ENCODE results near the gene GPR158.

Gene GPR158

GRCh38 chr10:25436431-25436830, 261.6 kb downstream of the GPR158 start:
- H3K36me3 ChIP-seq (ENCODE audit: insufficient read depth, low read length) = no peaks in the 10 kb centered on the region
- no peak overlapping the region for H3K9ac ChIP-seq (ENCODE audit: low read depth, low read length)
- no peaks in the 10 kb centered on the region for H3K4me1 ChIP-seq (ENCODE audit: control insufficient read depth, insufficient read depth, low read length)
- H3K4me2 ChIP-seq (ENCODE audit: low read length) = no peak overlapping the region
- no peak overlapping the region for H3K4me3 ChIP-seq (ENCODE audit: low read length)
- no peaks in the 10 kb centered on the region for H3K27me3 ChIP-seq (ENCODE audit: control insufficient read depth, insufficient read depth, low read length)
- H3K9me3 ChIP-seq (replicated peaks; ENCODE audit: low read length) = peaks cover 12% of the 10 kb centered on the region

GRCh38 chr10:25441270-25441669, 266.5 kb downstream of the GPR158 start:
- no peaks in the 10 kb centered on the region for H3K36me3 ChIP-seq (ENCODE audit: insufficient read depth, low read length)
- H3K9me3 ChIP-seq (replicated peaks; ENCODE audit: low read length) = peaks cover 12% of the 10 kb centered on the region
- no peak overlapping the region for H3K4me2 ChIP-seq (ENCODE audit: low read length)
- H3K9ac ChIP-seq (ENCODE audit: low read depth, low read length) = no peak overlapping the region
- H3K4me3 ChIP-seq (ENCODE audit: low read length) = no peak overlapping the region
- no peaks in the 10 kb centered on the region for H3K4me1 ChIP-seq (ENCODE audit: control insufficient read depth, insufficient read depth, low read length)
- H3K27me3 ChIP-seq (ENCODE audit: control insufficient read depth, insufficient read depth, low read length) = no peaks in the 10 kb centered on the region

DNA sequence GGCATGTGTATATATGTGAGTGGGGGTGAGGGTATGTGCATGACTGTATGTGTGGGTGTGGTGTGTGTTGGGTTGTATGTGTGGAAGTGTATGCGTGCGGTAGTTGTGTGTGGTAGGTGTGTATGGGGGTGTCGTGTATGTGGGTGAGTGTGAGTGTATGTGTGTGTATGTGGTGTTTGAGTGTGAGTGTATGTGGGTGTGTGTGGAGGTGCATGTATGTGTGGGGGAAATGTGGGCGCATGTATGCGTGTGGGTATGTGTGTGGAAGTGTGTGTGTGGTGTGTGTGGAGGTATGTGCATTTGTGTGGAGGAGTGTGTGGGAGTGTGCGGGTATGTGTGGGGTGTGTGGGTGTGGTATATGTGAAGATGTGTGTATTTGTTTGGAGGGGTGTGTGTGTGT, 269.5 kb downstream of the GPR158 start:
- H3K27me3 ChIP-seq (ENCODE audit: control insufficient read depth, insufficient read depth, low read length) = no peaks in the 10 kb centered on the region
- no peak overlapping the region for H3K4me2 ChIP-seq (ENCODE audit: low read length)
- no peaks in the 10 kb centered on the region for H3K36me3 ChIP-seq (ENCODE audit: insufficient read depth, low read length)
- no peak overlapping the region for H3K4me3 ChIP-seq (ENCODE audit: low read length)
- no peak overlapping the region for H3K9ac ChIP-seq (ENCODE audit: low read depth, low read length)
- peaks cover 4% of the 10 kb centered on the region for H3K9me3 ChIP-seq (replicated peaks; ENCODE audit: low read length)
- no peaks in the 10 kb centered on the region for H3K4me1 ChIP-seq (ENCODE audit: control insufficient read depth, insufficient read depth, low read length)

DNA sequence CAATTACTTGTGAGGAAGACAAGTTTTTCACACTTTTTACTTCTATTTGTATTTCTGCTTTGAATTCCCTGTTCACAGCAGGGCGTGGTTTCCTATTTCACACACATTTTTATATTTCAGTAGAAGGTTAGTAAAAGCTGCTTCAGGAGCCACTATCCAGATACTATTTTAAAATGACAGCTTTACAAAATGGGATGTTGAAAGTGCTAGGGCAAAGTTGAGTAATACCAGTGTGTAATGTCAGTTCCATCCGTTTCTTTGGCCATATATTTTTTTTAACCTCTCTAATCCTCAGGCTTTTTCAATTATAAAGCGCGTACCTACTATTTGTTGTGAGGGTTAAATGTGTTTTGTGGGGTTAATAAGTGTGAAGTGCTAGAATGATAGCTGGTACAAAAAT, 276.6 kb downstream of the GPR158 start:
- H3K4me2 ChIP-seq (ENCODE audit: low read length) = no peak overlapping the region
- H3K9me3 ChIP-seq (replicated peaks; ENCODE audit: low read length) = no peaks in the 10 kb centered on the region
- H3K4me3 ChIP-seq (ENCODE audit: low read length) = no peak overlapping the region
- H3K27me3 ChIP-seq (ENCODE audit: control insufficient read depth, insufficient read depth, low read length) = no peaks in the 10 kb centered on the region
- no peak overlapping the region for H3K9ac ChIP-seq (ENCODE audit: low read depth, low read length)
- H3K4me1 ChIP-seq (ENCODE audit: control insufficient read depth, insufficient read depth, low read length) = no peaks in the 10 kb centered on the region
- H3K36me3 ChIP-seq (ENCODE audit: insufficient read depth, low read length) = no peaks in the 10 kb centered on the region

- H3K36me3 ChIP-seq (ENCODE audit: insufficient read depth, low read length) = no peaks in the 10 kb centered on the region
- H3K9ac ChIP-seq (ENCODE audit: low read depth, low read length) = no peak overlapping the region
- H3K4me2 ChIP-seq (ENCODE audit: low read length) = no peak overlapping the region
- H3K4me3 ChIP-seq (ENCODE audit: low read length) = no peak overlapping the region
- H3K27me3 ChIP-seq (ENCODE audit: control insufficient read depth, insufficient read depth, low read length) = no peaks in the 10 kb centered on the region
- no peaks in the 10 kb centered on the region for H3K9me3 ChIP-seq (replicated peaks; ENCODE audit: low read length)
- H3K4me1 ChIP-seq (ENCODE audit: control insufficient read depth, insufficient read depth, low read length) = no peaks in the 10 kb centered on the region
Measured at GRCh38 chr10:25453619-25454018, 278.8 kb downstream of the GPR158 start.

- Histone ChIP-seq H3K9ac (ENCODE audit: low read depth, low read length) (no peak overlapping the region), H3K36me3 (ENCODE audit: insufficient read depth, low read length) (no peaks in the 10 kb centered on the region), H3K4me2 (ENCODE audit: low read length) (no peak overlapping the region), H3K4me3 (ENCODE audit: low read length) (no peak overlapping the region), H3K27me3 (ENCODE audit: control insufficient read depth, insufficient read depth, low read length) (no peaks in the 10 kb centered on the region), H3K4me1 (ENCODE audit: control insufficient read depth, insufficient read depth, low read length) (no peaks in the 10 kb centered on the region), H3K9me3 (replicated peaks; ENCODE audit: low read length) (no peaks in the 10 kb centered on the region)
Measured at GRCh38 chr10:25455980-25456567, 281.3 kb downstream of the GPR158 start.

DNA sequence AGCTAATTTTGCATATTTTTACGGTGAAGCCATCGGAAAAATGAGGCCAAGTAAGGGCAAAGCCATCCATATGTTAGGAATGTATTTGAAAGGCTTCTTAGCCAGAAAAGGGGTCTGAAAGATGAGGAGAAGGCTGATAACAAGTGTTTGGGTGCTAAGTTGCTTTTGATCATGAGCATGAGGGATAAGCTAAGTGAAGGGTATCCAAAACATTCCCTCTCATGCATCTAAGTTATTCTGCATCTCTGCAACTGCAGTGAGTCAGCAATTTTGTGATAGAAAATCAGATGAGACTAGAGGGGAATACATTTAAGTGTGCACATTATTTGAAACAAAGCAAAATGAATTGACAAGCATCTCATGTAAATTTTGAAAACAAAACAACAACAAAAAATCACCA, 282.8 kb downstream of the GPR158 start:
- no peak overlapping the region for H3K4me2 ChIP-seq (ENCODE audit: low read length)
- no peaks in the 10 kb centered on the region for H3K27me3 ChIP-seq (ENCODE audit: control insufficient read depth, insufficient read depth, low read length)
- no peaks in the 10 kb centered on the region for H3K4me1 ChIP-seq (ENCODE audit: control insufficient read depth, insufficient read depth, low read length)
- H3K36me3 ChIP-seq (ENCODE audit: insufficient read depth, low read length) = no peaks in the 10 kb centered on the region
- H3K4me3 ChIP-seq (ENCODE audit: low read length) = no peak overlapping the region
- no peak overlapping the region for H3K9ac ChIP-seq (ENCODE audit: low read depth, low read length)
- no peaks in the 10 kb centered on the region for H3K9me3 ChIP-seq (replicated peaks; ENCODE audit: low read length)

DNA sequence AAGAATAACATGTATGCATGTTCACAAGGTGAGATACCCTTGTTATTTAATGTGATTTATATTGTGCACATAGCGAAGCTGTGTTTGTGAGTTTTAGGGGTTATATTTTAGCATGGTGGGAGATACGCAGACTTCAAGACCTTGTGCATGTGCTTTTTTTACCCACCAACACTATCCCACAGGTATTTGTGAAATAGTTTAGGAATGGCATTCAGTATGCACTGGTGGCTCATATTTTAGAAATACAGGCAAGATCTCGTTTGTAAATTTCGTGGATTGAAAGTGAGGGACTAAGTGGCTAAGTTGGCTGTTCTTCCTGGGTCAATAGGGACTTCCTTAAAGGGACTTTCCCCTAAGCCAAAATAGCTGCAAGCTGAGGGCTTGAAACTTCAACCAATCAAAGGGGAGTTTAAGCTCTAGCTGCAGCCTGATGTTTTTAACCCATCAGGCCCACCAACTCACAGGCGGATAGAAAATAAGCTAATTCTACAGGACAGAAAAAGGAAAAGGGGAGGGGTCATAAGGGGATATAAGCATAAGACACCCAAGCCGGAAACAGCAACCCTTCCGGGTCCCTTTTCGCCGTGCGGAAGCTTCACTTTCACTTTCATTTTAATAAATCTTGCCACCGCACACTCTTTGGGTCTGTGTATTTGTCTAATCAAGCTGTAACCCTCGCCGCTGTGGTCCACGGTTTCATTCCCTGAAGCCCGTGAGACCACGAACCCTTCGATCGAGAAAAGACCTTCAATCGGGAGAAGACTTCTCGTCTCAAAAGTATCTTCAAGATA, 291.0 kb downstream of the GPR158 start:
- Histone ChIP-seq H3K36me3 (ENCODE audit: insufficient read depth, low read length) (no peaks in the 10 kb centered on the region), H3K27me3 (ENCODE audit: control insufficient read depth, insufficient read depth, low read length) (no peaks in the 10 kb centered on the region), H3K9ac (ENCODE audit: low read depth, low read length) (no peak overlapping the region), H3K9me3 (replicated peaks; ENCODE audit: low read length) (no peaks in the 10 kb centered on the region), H3K4me1 (ENCODE audit: control insufficient read depth, insufficient read depth, low read length) (no peaks in the 10 kb centered on the region), H3K4me3 (ENCODE audit: low read length) (no peak overlapping the region), H3K4me2 (ENCODE audit: low read length) (no peak overlapping the region)

- Histone ChIP-seq H3K4me1 (ENCODE audit: control insufficient read depth, insufficient read depth, low read length) (no peaks in the 10 kb centered on the region), H3K4me2 (ENCODE audit: low read length) (no peak overlapping the region), H3K27me3 (ENCODE audit: control insufficient read depth, insufficient read depth, low read length) (no peaks in the 10 kb centered on the region), H3K36me3 (ENCODE audit: insufficient read depth, low read length) (no peaks in the 10 kb centered on the region), H3K9ac (ENCODE audit: low read depth, low read length) (no peak overlapping the region), H3K9me3 (replicated peaks; ENCODE audit: low read length) (no peaks in the 10 kb centered on the region), H3K4me3 (ENCODE audit: low read length) (no peak overlapping the region)
Measured at GRCh38 chr10:25467881-25468280, 293.1 kb downstream of the GPR158 start.

- Histone ChIP-seq H3K36me3 (ENCODE audit: insufficient read depth, low read length) (no peaks in the 10 kb centered on the region), H3K27me3 (ENCODE audit: control insufficient read depth, insufficient read depth, low read length) (no peaks in the 10 kb centered on the region), H3K4me3 (ENCODE audit: low read length) (no peak overlapping the region), H3K4me1 (ENCODE audit: control insufficient read depth, insufficient read depth, low read length) (no peaks in the 10 kb centered on the region), H3K9me3 (replicated peaks; ENCODE audit: low read length) (peaks cover 12% of the 10 kb centered on the region), H3K4me2 (ENCODE audit: low read length) (no peak overlapping the region), H3K9ac (ENCODE audit: low read depth, low read length) (no peak overlapping the region)
Measured at GRCh38 chr10:25481467-25481866, 306.7 kb downstream of the GPR158 start.

DNA sequence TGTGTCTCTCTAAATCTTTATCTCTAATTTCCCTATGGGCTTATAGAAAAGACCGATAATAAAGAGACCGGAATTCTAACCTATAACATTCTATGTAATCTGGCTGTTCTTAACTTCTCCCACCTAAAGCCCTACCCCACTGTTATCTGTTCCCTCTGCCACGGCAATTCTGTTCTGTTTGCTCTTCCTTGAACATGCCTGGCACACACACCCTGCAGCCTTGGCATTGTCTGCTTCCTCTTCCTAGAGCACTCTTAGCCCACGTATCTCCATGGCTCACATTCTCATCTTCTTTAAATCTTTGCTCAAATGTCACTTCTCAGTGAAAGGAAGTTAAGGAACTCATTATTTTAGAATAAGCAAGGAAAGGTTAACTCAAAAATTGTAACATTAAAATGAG, 309.2 kb downstream of the GPR158 start:
- no peak overlapping the region for H3K4me3 ChIP-seq (ENCODE audit: low read length)
- no peak overlapping the region for H3K9ac ChIP-seq (ENCODE audit: low read depth, low read length)
- no peaks in the 10 kb centered on the region for H3K36me3 ChIP-seq (ENCODE audit: insufficient read depth, low read length)
- H3K27me3 ChIP-seq (ENCODE audit: control insufficient read depth, insufficient read depth, low read length) = no peaks in the 10 kb centered on the region
- H3K4me1 ChIP-seq (ENCODE audit: control insufficient read depth, insufficient read depth, low read length) = no peaks in the 10 kb centered on the region
- H3K4me2 ChIP-seq (ENCODE audit: low read length) = no peak overlapping the region
- peaks cover 16% of the 10 kb centered on the region for H3K9me3 ChIP-seq (replicated peaks; ENCODE audit: low read length)

DNA sequence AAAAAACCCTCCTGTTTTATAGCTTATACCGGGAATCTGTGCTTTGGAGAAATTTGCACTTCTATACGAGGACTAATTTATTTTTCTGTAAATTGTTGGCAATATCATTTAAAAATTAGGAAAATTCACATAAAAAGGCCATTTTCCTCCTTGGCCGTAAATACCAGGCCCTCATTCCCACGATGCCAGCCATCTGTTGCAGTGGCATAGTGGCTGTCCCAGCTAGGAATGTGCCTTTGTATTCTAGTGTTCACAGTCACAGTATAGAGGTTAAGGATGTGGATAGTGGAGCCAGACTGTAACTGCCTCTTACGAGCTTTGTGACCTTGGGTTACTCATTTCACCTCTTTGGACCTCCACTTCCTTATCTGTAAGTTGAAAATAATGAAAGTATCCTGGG, 312.5 kb downstream of the GPR158 start:
- Histone ChIP-seq H3K36me3 (ENCODE audit: insufficient read depth, low read length) (no peaks in the 10 kb centered on the region), H3K4me1 (ENCODE audit: control insufficient read depth, insufficient read depth, low read length) (no peaks in the 10 kb centered on the region), H3K27me3 (ENCODE audit: control insufficient read depth, insufficient read depth, low read length) (no peaks in the 10 kb centered on the region), H3K9ac (ENCODE audit: low read depth, low read length) (no peak overlapping the region), H3K4me2 (ENCODE audit: low read length) (no peak overlapping the region), H3K9me3 (replicated peaks; ENCODE audit: low read length) (peaks cover 16% of the 10 kb centered on the region), H3K4me3 (ENCODE audit: low read length) (no peak overlapping the region)
